IPS-20b (cell line): ENCODE results near the gene MRPS14.

Source experiments
- H3K27ac ChIP-seq: one replicate; pipeline ENCODE4 v1.5.1; 2013; ENCODE audit warnings: low read length
- H3K27me3 ChIP-seq: 2 replicates; pipeline ENCODE4 v1.6.1; 2013; ENCODE audit warnings: mild to moderate bottlenecking, low read length, inconsistent platforms; ENCODE audit not compliant: insufficient read depth
- H3K36me3 ChIP-seq: 2 replicates; pipeline ENCODE4 v1.6.1; 2013; ENCODE audit warnings: low read depth, mild to moderate bottlenecking, inconsistent platforms, low read length, moderate library complexity; ENCODE audit not compliant: insufficient read depth
- H3K4me1 ChIP-seq: 2 replicates; pipeline ENCODE4 v1.6.1; 2013; ENCODE audit warnings: mild to moderate bottlenecking, control low read depth, inconsistent platforms, low read length, moderate library complexity; ENCODE audit not compliant: insufficient read depth
- H3K4me3 ChIP-seq: 2 replicates; pipeline ENCODE4 v1.5.1; 2013; ENCODE audit warnings: mild to moderate bottlenecking, low read length, inconsistent platforms
- H3K9ac ChIP-seq: 2 replicates; pipeline ENCODE4 v1.6.1; 2013; ENCODE audit warnings: low read depth, mild to moderate bottlenecking, inconsistent platforms, low read length, moderate library complexity
- H3K9me3 ChIP-seq: 2 replicates; pipeline ENCODE4 v1.6.1; 2013; ENCODE audit warnings: mild to moderate bottlenecking, low read depth, low read length, inconsistent platforms; ENCODE audit not compliant: insufficient read depth

The MRPS14 gene

GRCh38 chr1:175015243-175015642 lies 8.0 kb downstream of the MRPS14 start:
- H3K27me3 ChIP-seq, result no peaks in the 10 kb centered on the region
- H3K4me1 ChIP-seq, result no peaks in the 10 kb centered on the region
- peaks cover 78% of the 10 kb centered on the region for H3K36me3 ChIP-seq
- no peak overlapping the region for H3K27ac ChIP-seq
- H3K9ac ChIP-seq, result no peak overlapping the region
- no peaks in the 10 kb centered on the region for H3K9me3 ChIP-seq
- H3K4me3 ChIP-seq, result no peak overlapping the region

- Histone ChIP-seq H3K4me3 (no peak overlapping the region), H3K36me3 (peaks cover 96% of the 10 kb centered on the region), H3K27me3 (no peaks in the 10 kb centered on the region), H3K9ac (no peak overlapping the region), H3K4me1 (no peaks in the 10 kb centered on the region), H3K27ac (no peak overlapping the region), H3K9me3 (no peaks in the 10 kb centered on the region)
Measured at GRCh38 chr1:175013445-175013844, 9.8 kb downstream of the MRPS14 start.

- H3K9me3 ChIP-seq, result no peaks in the 10 kb centered on the region
- no peak overlapping the region for H3K9ac ChIP-seq
- peaks cover 100% of the 10 kb centered on the region for H3K36me3 ChIP-seq
- H3K27me3 ChIP-seq, result no peaks in the 10 kb centered on the region
- no peak overlapping the region for H3K4me3 ChIP-seq
- H3K27ac ChIP-seq, result no peak overlapping the region
- H3K4me1 ChIP-seq, result no peaks in the 10 kb centered on the region
Measured at GRCh38 chr1:175009532-175009931, 13.7 kb downstream of the MRPS14 start.

DNA sequence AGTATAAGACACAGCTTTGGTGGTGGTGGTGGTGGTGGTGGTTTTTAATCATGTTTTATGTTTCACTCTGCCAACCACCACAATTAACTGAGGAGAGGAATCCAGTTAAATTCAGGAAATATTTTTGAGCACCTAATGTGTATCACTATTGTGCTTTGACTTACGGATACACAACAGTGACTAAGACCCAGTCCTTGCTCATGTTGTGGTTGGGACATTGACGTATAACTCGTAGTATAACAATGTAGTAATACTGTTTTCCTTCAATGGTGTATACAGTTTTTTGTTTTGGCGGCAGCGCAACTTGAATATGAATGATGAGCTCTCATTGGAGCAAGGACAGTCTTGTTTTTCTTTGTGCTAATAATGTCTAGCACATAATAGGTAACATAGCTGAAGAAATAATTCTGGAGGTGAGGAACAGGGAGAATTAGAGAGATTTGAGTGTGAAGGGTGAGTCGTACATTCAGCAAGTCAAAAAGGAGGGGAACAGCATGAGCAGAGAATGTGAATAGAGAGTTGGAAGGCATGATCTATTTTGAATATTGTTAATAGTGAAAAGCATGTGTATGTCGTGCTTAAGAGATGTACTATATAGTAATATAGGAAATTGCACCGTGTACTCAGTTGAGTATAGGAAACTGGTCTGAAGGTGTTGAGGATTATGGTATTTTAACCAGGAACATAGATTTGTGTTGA lies 18.0 kb downstream of the MRPS14 start:
- H3K9ac ChIP-seq, result no peak overlapping the region
- H3K27me3 ChIP-seq, result no peaks in the 10 kb centered on the region
- 0 out of 2 replicates have a peak, but pooled peaks cover 5% of the 10 kb centered on the region for H3K4me1 ChIP-seq
- peaks cover 60% of the 10 kb centered on the region for H3K36me3 ChIP-seq
- no peaks in the 10 kb centered on the region for H3K9me3 ChIP-seq
- no peak overlapping the region for H3K4me3 ChIP-seq
- H3K27ac ChIP-seq, result no peak overlapping the region

GRCh38 chr1:175003521-175003920 lies 19.7 kb downstream of the MRPS14 start:
- Histone ChIP-seq H3K27me3 (no peaks in the 10 kb centered on the region), H3K36me3 (peaks cover 43% of the 10 kb centered on the region), H3K9ac (no peak overlapping the region), H3K9me3 (no peaks in the 10 kb centered on the region), H3K4me3 (no peak overlapping the region), H3K4me1 (peaks cover 5% of the 10 kb centered on the region; the same call in 1 of the 2 replicates), H3K27ac (no peak overlapping the region)

DNA sequence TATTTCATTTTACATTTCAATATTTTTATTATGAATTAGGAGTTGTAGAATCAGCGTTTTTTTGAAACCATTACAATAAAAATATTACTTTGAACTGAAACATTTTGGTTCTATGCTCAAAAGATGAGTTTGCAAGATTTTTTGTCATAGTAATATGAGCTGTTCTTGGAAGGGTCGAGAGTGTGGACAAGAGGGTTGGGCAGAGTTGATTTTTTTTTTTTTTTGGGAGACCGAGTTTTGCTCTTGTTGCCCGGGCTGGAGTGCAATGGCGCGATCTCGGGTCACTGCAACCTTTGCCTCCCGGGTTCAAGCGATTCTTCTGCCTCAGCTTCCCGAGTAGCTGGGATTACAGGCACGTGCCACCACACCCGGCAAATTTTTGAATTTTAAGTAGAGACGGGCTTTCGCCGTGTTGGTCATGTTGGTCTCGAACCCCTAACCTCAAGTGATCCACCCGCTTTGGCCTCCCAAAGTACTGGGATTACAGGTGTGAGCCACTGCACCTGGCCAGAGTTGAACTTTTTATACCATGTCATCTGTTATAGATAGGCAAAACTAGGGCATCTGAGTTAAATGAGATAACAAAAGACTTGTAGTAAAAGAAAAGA lies 20.2 kb downstream of the MRPS14 start:
- Histone ChIP-seq H3K9ac (no peak overlapping the region), H3K4me1 (peaks cover 9% of the 10 kb centered on the region; the same call in 1 of the 2 replicates), H3K27ac (no peak overlapping the region), H3K9me3 (no peaks in the 10 kb centered on the region), H3K36me3 (peaks cover 38% of the 10 kb centered on the region), H3K4me3 (no peak overlapping the region), H3K27me3 (no peaks in the 10 kb centered on the region)

- H3K4me3 ChIP-seq, result peak overlapping the region; percentile 91
- H3K27ac ChIP-seq, result peak overlapping the region; percentile 98
- peaks cover 16% of the 10 kb centered on the region for H3K36me3 ChIP-seq
- peaks cover 12% of the 10 kb centered on the region for H3K4me1 ChIP-seq
- H3K27me3 ChIP-seq, result no peaks in the 10 kb centered on the region
- no peaks in the 10 kb centered on the region for H3K9me3 ChIP-seq
- H3K9ac ChIP-seq, result peak overlapping the region; percentile 98
Measured at GRCh38 chr1:175000697-175001187, 22.5 kb downstream of the MRPS14 start.

- peak within 1 kb of the TSS; percentile 98 for H3K27ac ChIP-seq
- H3K36me3 ChIP-seq, result peaks cover 9% of the 10 kb centered on the region
- no peaks in the 10 kb centered on the region for H3K9me3 ChIP-seq
- H3K4me1 ChIP-seq, result peaks cover 12% of the 10 kb centered on the region
- H3K4me3 ChIP-seq, result peak within 1 kb of the TSS; percentile 91
- H3K9ac ChIP-seq, result peak within 1 kb of the TSS; percentile 98
- no peaks in the 10 kb centered on the region for H3K27me3 ChIP-seq
Measured at GRCh38 chr1:174999936-175000696, 23.1 kb downstream of the MRPS14 start, which contains the start of gene CACYBP. TSS of gene CACYBP (plus strand) at chr1:174999947. CDS start at chr1:175000181, 234 bp downstream.

- Histone ChIP-seq H3K27me3 (no peaks in the 10 kb centered on the region), H3K27ac (peak overlapping the region; percentile 98), H3K9me3 (no peaks in the 10 kb centered on the region), H3K4me3 (peak overlapping the region; percentile 91), H3K4me1 (peaks cover 12% of the 10 kb centered on the region), H3K9ac (peak overlapping the region; percentile 98), H3K36me3 (peaks cover 2% of the 10 kb centered on the region; the same call in 1 of the 2 replicates)
Measured at GRCh38 chr1:174999216-174999935, 23.8 kb downstream of the MRPS14 start.

- Histone ChIP-seq H3K36me3 (peaks cover 4% of the 10 kb centered on the region; the same call in 1 of the 2 replicates), H3K27me3 (no peaks in the 10 kb centered on the region), H3K4me1 (peaks cover 12% of the 10 kb centered on the region), H3K9me3 (no peaks in the 10 kb centered on the region), H3K4me3 (peak overlapping the region; percentile 91), H3K9ac (peak overlapping the region; percentile 98), H3K27ac (peak overlapping the region; percentile 98)
Measured at GRCh38 chr1:174998569-174999215, 24.5 kb downstream of the MRPS14 start.

- Histone ChIP-seq H3K36me3 (peaks cover 21% of the 10 kb centered on the region), H3K9me3 (no peaks in the 10 kb centered on the region), H3K27me3 (no peaks in the 10 kb centered on the region), H3K4me3 (no peak overlapping the region), H3K9ac (no peak overlapping the region), H3K27ac (no peak overlapping the region), H3K4me1 (peaks cover 8% of the 10 kb centered on the region)
Measured at GRCh38 chr1:174997041-174997440, 26.2 kb downstream of the MRPS14 start.
